Measurements from ENCODE around the gene KIAA0513. TPM values are rescaled to one million over a fixed set of nuclear protein-coding genes. Genes with fewer than 3 reads are reported as not detected.

Gene KIAA0513
- total RNA-seq, 1 experiment from 2014 or later = 7.8 TPM

DNA sequence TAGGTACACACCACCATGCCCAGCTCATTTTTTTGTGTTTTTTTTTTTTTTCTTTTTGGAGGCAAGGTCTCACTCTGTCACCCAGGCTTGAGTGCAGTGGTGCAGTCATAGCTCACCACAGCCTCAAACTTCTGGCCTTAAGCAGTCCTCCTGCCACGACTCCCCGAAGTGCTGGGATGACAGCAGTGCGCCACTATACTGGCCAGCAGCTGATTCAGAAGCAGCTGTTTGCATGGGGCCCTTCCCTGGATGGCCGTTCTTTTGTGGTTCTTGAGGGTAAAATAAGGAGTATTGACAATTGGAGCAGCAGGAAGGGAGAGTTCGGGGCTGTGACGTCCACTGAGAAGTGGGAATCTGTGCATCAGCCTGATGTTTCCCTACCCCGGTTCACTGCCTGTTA is 41.6 kb downstream of the KIAA0513 start:
- TF ChIP-seq NR3C1 (CRISPR knock-in tag; conservative IDR thresholded peaks at IDR 0.05; ENCODE audit: low read depth) (no peak), SMAD3 (CRISPR knock-in tag; IDR thresholded peaks at IDR 0.05; ENCODE audit: borderline replicate concordance) (no peak), JAZF1 (CRISPR knock-in tag; IDR thresholded peaks at IDR 0.05) (no peak), ATF1 (CRISPR knock-in tag; IDR thresholded peaks at IDR 0.05) (no peak), NFATC4 (CRISPR knock-in tag; IDR thresholded peaks at IDR 0.05) (no peak), IRF2 (CRISPR knock-in tag; IDR thresholded peaks at IDR 0.05; ENCODE audit: borderline replicate concordance, low read depth) (no peak)
- TF ChIP-seq, protein P1, sequence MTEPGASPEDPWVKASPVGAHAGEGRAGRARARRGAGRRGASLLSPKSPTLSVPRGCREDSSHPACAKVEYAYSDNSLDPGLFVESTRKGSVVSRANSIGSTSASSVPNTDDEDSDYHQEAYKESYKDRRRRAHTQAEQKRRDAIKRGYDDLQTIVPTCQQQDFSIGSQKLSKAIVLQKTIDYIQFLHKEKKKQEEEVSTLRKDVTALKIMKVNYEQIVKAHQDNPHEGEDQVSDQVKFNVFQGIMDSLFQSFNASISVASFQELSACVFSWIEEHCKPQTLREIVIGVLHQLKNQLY (CRISPR knock-in tag; IDR thresholded peaks at IDR 0.05) = no peak
- Mint-ChIP-seq H3K4me3 (no peak overlapping the region), H3K27ac (no peak overlapping the region), H3K36me3 (no peaks in the 10 kb centered on the region), H3K4me1 (0 out of 2 replicates have a peak, but pooled peaks cover 2% of the 10 kb centered on the region), H3K9me3 (no peaks in the 10 kb centered on the region), H3K27me3 (ENCODE audit: low read depth) (no peaks in the 10 kb centered on the region)
- no peak for DNase-seq (ENCODE audit: low spot score)
- ChIA-PET CTCF (interaction anchor here (0.6 to 2.4 kb wide), 5 partner anchors 11 to 1363 kb away, joined by 3 to 12 read pairs (median 4); no protein-coding TSS in a partner anchor), POLR2A (no interaction called here)
- ATAC-seq = no peak

DNA sequence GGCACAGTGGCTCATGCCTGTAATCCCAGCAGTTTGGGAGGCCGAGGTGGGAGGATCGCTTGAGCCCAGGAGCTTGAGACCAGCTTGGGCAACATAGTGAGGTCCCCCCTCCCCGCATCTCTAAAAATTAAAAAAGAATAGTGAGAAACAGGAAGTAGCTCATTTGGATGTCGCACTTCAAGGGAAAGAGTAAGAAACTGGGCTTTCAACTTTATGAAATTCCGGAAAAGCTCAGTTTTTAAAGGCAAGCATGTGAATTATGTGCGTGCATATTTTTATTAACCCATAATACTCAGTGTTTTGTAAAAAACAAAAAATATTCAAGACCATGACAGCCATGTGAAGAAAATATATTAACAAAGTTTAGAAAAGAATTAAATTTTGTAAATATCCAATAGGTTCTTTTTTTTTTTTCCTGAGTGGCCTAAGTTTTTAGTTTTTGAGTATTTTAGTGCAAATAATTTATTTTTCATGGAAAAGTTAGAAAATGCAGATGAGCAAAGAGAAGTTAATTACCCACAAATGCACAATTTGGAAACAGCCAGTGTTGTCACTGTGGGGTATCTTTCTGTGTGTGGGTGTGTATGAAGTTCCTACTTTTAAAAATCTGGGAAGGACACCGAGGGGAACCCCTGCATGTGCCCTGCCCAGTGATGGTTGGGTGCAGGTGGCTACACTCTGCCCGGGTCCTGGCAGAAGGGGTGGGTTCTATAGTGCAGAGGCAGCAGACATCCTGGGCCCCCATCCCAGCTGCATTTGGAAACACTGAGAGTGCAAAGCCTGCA is 44.7 kb downstream of the KIAA0513 start:
- peaks cover 11% of the 10 kb centered on the region for H3K27me3 Mint-ChIP-seq (ENCODE audit: low read depth)
- H3K4me3 Mint-ChIP-seq = no peak overlapping the region
- DNase-seq (ENCODE audit: low spot score) (no peak), ATAC-seq (no peak)
- ChIA-PET POLR2A (no interaction called here), CTCF (interaction anchor here (0.6 to 1.9 kb wide), 4 partner anchors 12 to 27 kb away, joined by 3 to 8 read pairs (median 6); no protein-coding TSS in a partner anchor)
- TF ChIP-seq ZNF317 (CRISPR knock-in tag; IDR thresholded peaks at IDR 0.05; ENCODE audit: borderline replicate concordance, low read depth) (no peak), NR2C2 (CRISPR knock-in tag; IDR thresholded peaks at IDR 0.05) (no peak), TCF7 (CRISPR knock-in tag; IDR thresholded peaks at IDR 0.05; ENCODE audit: low read depth) (no peak), CREB1 (CRISPR knock-in tag; IDR thresholded peaks at IDR 0.05) (no peak)
- TF ChIP-seq, protein P2, sequence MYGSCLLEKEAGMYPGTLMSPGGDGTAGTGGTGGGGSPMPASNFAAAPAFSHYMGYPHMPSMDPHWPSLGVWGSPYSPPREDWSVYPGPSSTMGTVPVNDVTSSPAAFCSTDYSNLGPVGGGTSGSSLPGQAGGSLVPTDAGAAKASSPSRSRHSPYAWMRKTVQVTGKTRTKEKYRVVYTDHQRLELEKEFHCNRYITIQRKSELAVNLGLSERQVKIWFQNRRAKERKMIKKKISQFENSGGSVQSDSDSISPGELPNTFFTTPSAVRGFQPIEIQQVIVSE (CRISPR knock-in tag; IDR thresholded peaks at IDR 0.05; ENCODE audit: borderline replicate concordance) = no peak
- no peaks in the 10 kb centered on the region for H3K9me3 Mint-ChIP-seq
- H3K36me3 Mint-ChIP-seq = peaks cover 4% of the 10 kb centered on the region; the same call in 1 of the 2 replicates
- H3K27ac Mint-ChIP-seq = no peak overlapping the region
- peaks cover 14% of the 10 kb centered on the region for H3K4me1 Mint-ChIP-seq

DNA sequence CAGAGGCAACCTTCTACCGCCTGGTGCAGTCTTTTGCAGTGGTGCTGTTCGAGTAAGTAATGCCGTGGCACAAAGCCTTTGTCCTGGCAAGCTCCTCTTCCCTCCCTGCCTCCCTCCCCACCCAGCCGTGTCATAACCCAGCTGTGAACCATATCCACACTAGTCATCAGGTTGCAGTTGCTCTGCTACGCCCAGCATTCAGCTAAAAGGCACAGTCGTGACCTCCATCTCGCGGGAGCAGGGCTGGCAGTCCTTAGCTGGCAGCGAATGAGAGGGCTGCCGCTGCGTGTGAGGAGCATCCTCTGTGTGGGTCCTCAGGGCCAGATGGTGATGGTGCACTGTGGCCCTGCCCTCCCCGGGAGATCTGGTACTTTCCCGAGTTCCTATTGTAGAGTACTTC is 45.4 kb downstream of the KIAA0513 start:
- Mint-ChIP-seq H3K27me3 (ENCODE audit: low read depth) (peaks cover 15% of the 10 kb centered on the region), H3K4me1 (peaks cover 16% of the 10 kb centered on the region), H3K9me3 (no peaks in the 10 kb centered on the region), H3K4me3 (no peak overlapping the region), H3K27ac (no peak overlapping the region), H3K36me3 (peaks cover 4% of the 10 kb centered on the region; the same call in 1 of the 2 replicates)
- DNase-seq (ENCODE audit: low spot score) = no peak
- TF ChIP-seq, protein P3, sequence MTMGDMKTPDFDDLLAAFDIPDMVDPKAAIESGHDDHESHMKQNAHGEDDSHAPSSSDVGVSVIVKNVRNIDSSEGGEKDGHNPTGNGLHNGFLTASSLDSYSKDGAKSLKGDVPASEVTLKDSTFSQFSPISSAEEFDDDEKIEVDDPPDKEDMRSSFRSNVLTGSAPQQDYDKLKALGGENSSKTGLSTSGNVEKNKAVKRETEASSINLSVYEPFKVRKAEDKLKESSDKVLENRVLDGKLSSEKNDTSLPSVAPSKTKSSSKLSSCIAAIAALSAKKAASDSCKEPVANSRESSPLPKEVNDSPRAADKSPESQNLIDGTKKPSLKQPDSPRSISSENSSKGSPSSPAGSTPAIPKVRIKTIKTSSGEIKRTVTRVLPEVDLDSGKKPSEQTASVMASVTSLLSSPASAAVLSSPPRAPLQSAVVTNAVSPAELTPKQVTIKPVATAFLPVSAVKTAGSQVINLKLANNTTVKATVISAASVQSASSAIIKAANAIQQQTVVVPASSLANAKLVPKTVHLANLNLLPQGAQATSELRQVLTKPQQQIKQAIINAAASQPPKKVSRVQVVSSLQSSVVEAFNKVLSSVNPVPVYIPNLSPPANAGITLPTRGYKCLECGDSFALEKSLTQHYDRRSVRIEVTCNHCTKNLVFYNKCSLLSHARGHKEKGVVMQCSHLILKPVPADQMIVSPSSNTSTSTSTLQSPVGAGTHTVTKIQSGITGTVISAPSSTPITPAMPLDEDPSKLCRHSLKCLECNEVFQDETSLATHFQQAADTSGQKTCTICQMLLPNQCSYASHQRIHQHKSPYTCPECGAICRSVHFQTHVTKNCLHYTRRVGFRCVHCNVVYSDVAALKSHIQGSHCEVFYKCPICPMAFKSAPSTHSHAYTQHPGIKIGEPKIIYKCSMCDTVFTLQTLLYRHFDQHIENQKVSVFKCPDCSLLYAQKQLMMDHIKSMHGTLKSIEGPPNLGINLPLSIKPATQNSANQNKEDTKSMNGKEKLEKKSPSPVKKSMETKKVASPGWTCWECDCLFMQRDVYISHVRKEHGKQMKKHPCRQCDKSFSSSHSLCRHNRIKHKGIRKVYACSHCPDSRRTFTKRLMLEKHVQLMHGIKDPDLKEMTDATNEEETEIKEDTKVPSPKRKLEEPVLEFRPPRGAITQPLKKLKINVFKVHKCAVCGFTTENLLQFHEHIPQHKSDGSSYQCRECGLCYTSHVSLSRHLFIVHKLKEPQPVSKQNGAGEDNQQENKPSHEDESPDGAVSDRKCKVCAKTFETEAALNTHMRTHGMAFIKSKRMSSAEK (CRISPR knock-in tag; IDR thresholded peaks at IDR 0.05; ENCODE audit: borderline replicate concordance) = no peak
- TF ChIP-seq, protein P4, sequence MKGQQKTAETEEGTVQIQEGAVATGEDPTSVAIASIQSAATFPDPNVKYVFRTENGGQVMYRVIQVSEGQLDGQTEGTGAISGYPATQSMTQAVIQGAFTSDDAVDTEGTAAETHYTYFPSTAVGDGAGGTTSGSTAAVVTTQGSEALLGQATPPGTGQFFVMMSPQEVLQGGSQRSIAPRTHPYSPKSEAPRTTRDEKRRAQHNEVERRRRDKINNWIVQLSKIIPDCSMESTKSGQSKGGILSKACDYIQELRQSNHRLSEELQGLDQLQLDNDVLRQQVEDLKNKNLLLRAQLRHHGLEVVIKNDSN (CRISPR knock-in tag; IDR thresholded peaks at IDR 0.05) = no peak
- no peak for ATAC-seq
- ChIA-PET POLR2A (no interaction called here), CTCF (interaction anchor here (0.9 to 1.9 kb wide), 3 partner anchors 12 to 17 kb away, joined by 4 to 8 read pairs (median 7); no protein-coding TSS in a partner anchor)

Data from WTC11 (cell line).